HG02938 (cell line): Measurements from ENCODE around the gene PTPRK.

Experiments used
- ATAC-seq: cut with Tn5 transposase; IDR thresholded peaks from one replicate; pipeline ENCODE4 v1.9.1; 2021; ENCODE audit warnings: mild to moderate bottlenecking, moderate library complexity; ENCODE audit not compliant: unreplicated experiment

Gene PTPRK

DNA sequence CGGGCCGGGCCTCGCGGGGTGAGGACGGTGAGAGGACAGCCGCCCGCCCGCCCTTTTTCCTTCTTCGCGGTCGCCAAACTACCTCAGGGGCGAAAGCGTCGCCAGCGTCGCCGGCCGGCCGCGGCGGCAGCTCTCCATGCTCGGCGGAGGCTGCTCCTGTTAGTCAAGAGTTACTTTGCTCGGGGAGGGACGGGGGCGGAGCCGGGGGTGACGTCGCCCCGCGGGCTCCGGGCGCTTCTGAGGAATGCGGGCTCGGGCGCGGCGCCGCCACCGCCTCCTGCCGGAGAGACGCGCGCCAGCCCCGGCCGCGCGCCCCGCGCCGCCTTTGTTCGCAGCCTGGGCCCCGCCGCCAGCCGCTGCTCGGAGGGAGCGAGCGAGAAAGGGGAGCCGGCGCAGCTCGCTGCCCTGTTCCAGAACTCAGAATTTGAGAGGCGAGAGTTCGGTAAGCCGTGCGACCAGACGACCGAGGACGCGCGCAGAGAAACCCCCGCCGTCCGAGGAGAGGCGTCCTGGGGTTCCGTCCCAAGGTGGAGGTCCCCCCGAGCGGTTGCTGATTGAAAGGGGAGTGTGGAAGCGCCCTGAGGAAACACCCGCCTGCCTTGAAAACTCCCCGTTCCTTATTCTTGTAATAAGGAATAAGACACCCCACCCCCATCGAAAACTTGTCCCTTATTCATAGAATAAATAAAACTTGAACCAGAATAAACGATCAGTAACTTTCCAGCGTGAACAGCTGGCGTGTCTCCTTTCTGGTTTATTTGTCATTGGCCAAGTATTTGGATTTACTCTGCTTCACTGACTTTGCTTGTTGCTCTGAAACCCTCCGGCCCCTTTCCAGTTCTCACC, at the start of gene PTPRK:
Gene PTPRK, minus strand, starts transcription at position 164 of the 846 bp plus-strand sequence. CDS start 241 bp downstream, outside the sequence.
- peak; percentile 80 for ATAC-seq

DNA sequence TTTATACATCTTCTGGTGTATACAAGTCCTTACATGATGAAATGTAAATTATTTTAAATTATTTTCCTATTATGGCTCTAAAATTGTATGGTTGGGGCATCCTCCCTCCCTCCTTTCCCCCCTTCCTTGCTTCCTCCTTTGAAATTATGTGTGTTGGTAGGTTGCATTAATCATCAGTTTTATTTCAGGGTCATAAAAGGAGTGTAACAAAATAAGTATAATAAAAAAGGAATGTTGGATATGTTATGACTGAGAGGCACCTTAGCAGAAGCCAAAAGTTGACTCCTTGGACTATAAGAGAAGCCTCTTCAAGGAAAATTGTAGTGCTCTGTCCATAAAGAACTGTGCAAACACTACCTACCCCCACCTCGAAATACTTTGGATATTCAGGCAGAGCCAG, 46.6 kb upstream of the PTPRK start:
- ATAC-seq = no peak

DNA sequence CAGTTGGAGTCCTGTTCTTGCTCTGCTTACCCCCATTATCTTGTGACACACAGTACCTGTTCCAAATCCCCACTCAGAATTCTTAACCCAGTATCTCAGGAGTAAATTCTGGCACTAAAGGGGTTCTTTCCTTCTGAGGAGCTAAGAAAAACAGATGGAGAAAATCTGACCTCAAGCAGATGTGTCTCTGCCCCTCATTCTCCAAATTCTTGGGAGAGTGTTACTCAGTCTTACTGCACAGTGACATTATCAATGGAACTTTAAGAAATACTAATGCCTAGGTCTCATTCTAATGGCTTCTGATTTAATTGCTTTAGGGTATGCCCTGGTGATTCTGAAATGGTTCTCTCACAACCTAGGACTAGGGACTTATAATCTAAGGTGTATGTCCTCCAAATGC, 40.6 kb upstream of the PTPRK start:
- ATAC-seq = no peak

GRCh38 chr6:128558924-128559323, 38.5 kb upstream of the PTPRK start:
- ATAC-seq = no peak

GRCh38 chr6:128558021-128558420, 37.6 kb upstream of the PTPRK start:
- no peak for ATAC-seq

GRCh38 chr6:128557081-128557480, 36.7 kb upstream of the PTPRK start:
- no peak for ATAC-seq

DNA sequence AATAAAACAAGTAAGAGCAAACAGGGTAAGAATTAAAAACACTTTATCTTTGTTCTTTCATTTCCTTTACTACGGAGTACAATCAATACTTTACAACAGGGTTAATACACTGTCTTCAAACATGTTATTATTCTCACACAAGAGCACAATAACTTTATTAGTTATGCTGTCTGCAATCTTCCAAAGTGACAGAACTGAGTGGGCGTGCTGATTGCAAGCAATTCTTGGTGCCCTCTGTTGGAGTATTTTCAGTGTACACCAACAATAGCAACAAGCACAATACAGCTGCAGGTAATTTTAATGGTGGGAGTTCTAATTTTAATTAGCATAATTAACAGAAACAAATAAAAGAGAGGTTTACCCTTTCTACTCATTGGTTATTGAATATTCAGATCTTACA, 33.9 kb upstream of the PTPRK start:
- ATAC-seq = no peak

GRCh38 chr6:128541261-128541660, 20.9 kb upstream of the PTPRK start:
- ATAC-seq = no peak

- no peak for ATAC-seq
Observed at GRCh38 chr6:128538763-128539162, 18.4 kb upstream of the PTPRK start.

GRCh38 chr6:128532827-128533226, 12.4 kb upstream of the PTPRK start:
- ATAC-seq = peak; percentile 53

GRCh38 chr6:128532136-128532535, 11.7 kb upstream of the PTPRK start:
- no peak for ATAC-seq

- no peak for ATAC-seq
Observed at GRCh38 chr6:128531696-128532095, 11.3 kb upstream of the PTPRK start.

DNA sequence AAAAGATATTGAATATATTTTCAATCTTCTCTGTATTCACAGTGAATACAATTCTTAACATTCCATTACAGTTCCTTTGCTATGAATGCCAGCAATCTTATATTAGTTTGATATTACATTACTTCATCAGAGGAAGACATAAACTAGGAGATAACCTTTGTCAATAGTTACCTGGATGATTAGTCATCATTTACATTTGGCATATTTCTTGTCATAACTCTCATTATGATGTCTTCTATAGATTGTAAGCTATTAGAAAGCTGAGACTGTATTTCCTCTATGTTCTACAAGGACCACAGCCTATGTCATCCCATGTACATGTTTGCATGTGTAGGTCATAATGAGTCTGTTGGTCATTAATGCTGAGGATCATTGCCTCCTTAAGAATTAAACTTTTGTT, 7.8 kb upstream of the PTPRK start:
- no peak for ATAC-seq

GRCh38 chr6:128527375-128527774, 7.0 kb upstream of the PTPRK start:
- ATAC-seq = no peak

GRCh38 chr6:128526152-128526914, 5.9 kb upstream of the PTPRK start:
- ATAC-seq = no peak

GRCh38 chr6:128525406-128525805, 5.0 kb upstream of the PTPRK start:
- ATAC-seq = no peak

DNA sequence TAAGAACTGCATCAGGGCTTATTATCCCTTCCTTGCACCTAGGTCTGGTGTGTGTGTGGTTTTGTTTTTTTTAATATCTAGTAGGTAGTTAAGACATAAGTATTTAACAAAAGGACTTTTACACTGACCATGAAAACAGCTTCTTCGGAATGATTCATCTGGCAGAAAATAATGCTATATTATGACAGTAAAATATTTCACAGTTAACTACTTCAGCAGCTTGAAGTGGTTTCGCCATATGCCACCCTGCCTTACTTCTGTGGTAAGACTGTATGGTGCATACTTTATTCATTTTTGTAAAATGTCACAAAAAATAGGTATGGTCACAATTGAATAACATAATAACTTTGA, 858 bp upstream of the PTPRK start:
- ATAC-seq = no peak

DNA sequence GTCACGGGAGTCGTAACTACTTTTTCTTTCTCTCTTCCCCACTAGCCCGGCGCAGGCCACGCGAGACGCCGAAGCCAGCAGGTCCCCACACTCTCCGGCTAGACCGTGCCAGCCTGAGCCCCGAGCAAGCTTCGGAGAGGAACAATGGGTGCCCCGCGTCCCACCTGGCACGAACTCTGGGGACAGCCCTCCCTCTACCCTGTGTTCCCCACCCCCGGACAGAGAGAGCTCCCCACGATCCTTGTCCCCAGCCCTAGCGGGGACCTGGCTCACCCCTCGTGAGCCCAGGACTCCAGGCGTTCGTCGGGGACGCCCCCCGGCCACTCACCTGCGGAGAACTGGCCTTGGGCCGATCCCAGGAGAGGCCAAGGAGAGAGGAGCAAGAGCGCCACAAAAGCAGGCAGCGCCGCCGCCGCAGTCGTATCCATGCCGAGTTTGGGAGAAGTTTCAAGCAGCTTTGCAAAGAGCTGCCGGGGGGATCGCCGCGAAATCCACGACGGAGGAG, 416 bp downstream of the PTPRK start:
- ATAC-seq = peak; percentile 23

- ATAC-seq = peak; percentile 28
Observed at GRCh38 chr6:128519132-128519930, 1.1 kb downstream of the PTPRK start.

DNA sequence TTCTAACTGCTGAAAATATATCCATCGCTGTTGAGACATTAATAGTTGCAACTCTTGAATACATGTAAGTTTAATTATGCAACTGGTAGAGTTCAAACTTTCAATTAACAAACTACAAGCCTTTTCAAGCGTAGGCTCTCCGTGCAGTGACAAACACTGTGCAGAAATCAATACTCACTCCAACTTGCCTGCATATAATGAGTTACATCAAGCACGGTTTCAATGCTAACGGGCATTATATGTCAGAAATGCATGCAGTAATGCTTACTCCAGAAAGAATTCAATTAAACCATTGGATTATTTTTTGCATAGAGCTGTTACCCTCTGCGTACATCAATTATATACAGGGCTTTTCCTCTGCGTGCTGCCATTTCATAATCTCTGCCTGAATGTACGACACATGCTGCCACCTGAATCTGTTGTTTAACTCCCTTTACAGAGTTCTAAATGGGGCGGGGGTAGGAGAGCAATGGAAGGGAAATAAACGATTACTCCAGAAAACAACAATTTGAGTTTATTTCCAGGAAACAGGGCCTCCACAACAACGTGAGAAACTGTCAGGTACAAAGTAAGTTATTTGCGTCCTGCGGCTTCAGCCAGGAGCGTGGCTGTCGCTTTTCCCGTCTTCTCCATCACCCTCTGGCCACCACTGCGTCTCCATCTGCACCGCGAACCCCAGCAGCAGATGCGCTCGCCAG, 1.8 kb downstream of the PTPRK start:
- ATAC-seq = no peak

DNA sequence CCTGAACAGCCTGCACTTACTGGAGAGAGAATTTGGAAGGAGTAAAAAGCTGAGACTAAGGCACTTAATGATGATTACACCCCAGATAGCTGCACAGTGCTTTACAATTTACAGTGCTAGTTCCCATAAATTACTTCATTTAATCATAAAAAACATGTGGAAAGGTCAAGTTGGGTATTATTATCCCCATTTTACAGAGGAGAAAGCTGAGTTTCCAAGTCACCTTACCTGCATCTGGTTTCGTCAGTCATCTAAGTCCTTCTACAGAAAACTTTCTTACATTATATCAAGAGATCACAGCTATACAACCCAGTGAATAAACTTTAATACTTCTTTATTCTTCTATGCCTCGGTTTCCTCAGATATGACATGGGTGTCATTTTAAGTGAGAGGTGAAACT, 3.3 kb downstream of the PTPRK start:
- no peak for ATAC-seq
